NCI-H2171 (cell line): Measurements from ENCODE around the gene C1QTNF8.
A peak's percentile ranks its signal among the peaks of the same experiment; 100 is the strongest.

Experiments
- DNase-seq: peaks from one replicate; lab custom pipeline; 2025; lab: John Stamatoyannopoulos, UW

C1QTNF8 gene

DNA sequence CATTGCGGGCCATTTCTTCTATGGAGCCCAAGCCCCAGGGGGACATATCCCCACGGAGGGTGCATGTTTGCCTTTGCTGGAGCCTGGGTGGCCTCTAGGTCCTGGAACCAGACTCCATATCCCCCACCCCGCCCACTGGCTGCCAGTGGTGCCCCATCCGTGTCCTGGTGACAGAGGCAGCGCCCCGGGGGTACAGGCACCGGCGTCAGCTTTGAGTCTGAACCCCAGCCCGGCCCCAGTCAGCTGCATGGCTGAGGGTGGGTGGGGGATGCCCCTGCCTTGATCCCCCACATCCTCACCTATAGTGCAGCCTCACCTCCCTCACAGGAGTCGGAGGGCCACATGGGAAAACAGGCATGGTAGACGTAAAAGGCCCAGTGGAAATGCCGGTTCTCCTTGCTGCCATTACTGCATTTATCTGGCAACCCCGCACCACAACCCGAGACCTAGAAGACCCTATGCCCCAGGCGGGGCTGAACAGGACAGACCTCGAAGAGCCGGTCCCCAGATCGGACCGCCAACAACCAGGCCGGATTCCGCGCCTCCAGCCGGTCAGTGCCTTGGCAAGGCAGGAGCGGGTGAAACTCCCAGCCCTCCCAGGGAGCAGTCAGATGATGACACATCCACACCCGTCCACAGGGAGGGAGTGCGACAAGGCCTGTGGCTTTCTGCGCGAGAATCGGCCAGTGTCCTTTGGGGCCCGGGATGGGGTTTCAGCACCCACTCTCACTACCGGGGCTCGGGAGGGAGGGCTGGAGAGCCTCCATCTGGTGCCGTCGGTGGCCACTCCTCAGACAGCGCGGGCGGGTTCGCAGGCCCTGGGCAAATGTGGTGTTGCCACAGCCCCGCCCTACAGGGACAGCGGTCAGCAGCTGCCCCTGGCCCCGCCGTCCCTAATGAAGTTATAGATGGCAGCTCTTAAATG, 35.4 kb downstream of the C1QTNF8 start:
- no peak for DNase-seq

DNA sequence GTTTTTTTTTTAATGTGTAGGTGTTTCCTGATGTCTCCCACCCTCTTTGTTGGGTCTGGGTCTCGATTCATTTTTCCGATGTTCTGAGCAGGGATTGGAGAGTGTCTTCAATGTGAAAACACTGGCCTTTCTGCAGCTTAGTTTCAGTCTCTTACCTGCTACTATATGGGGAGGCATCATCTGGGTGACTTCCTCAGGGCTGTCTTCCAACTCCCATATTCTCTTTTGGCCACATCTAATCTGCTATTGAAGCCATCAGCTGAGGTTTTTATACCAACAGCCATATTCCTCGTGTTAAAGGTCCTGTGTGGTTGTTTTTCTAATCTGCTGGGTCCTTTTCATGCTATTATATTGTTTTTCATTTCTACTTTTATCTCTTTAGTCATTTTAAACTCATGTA, 36.7 kb downstream of the C1QTNF8 start:
- no peak for DNase-seq

DNA sequence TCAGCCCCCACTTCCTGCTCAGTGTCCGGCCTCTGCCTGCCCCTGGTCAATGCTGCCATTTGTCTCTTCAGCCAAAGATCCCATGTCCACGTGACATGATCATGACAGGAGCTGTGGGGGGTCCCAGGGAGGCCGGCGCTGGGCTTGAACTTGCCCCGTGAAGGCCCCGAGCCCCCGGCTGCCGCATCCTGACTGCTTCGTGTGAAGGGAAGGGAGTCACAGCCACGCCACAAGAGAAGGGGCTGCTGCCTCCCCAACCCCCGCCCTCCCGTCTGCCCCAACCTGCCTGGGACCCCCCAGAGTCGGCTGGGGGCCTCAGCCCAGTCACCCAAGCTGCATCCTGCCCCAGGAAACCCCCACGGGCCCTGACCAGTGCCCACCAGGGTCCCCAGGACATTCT, 37.8 kb downstream of the C1QTNF8 start:
- no peak for DNase-seq

DNA sequence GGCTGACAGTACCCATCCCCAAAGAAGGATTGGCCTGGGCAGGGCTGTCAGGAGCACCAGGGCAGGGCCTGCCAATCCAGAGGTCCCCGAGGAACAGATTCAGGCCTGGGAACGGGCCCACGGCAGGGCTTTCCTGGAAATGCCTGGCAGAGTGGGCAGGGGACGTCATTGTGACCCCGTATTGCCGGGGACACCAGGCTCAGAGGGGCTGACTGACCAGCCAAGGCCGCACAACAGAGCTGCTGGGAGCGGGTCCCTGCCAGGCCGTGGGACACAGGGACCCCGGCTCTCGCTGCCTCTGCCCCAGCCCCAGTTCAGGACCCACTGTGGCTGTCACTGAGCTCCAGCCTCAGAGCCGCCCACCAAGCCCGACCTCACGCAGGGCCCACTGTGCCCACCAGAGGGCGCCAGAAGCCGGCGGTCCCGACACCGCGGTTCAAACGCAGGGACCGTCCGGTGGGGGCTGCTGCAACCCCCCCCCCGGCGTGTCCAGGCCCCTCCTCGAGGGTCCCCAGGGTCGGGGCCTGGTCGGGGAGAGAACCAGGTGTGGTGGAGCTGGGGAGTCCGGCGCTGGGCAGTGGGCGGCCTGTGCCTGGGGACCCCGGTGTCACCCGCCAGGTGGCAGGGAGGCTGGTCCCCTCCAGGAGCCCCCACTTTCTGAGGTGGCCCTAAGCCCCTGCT, 38.7 kb downstream of the C1QTNF8 start:
- no peak for DNase-seq

DNA sequence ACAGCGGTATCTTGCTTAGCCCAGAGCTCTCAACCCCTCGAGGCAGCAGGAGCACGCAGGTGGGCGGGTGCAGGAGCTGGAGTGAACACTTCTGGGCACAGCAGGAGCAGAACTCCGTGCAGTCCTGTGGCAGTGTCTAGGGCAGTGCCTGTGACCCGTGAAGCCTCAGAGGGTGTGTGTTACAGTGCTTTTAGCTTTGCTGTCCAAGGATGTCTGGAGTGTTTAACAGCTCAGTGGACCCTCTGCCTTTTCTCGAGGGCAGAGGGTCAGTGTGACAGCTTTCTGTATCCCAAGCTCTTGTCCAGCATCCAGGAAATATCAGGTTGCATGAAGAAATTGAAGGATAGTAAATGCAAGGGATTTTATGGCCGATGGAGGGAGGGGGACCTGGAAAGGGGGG, 39.8 kb downstream of the C1QTNF8 start:
- DNase-seq, result no peak

DNA sequence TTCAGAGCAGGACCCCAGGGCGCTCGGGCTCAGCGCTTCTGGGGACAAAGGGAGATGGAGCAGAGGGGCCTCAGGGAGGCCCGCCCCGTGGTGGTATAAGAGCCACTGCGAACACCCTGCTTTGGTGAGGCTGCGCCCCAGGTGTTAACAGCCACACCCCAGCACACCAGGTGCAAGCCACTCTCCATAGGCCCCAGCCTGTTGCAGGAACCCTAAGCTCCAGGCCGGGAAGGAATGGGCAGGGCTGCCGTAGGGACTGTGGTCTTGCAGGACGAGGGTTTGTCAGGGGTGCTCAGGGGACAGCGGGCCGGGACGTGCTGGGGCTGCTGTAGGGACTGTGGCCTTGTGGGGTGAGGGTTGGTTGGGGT, 40.5 kb downstream of the C1QTNF8 start:
- DNase-seq, result no peak

DNA sequence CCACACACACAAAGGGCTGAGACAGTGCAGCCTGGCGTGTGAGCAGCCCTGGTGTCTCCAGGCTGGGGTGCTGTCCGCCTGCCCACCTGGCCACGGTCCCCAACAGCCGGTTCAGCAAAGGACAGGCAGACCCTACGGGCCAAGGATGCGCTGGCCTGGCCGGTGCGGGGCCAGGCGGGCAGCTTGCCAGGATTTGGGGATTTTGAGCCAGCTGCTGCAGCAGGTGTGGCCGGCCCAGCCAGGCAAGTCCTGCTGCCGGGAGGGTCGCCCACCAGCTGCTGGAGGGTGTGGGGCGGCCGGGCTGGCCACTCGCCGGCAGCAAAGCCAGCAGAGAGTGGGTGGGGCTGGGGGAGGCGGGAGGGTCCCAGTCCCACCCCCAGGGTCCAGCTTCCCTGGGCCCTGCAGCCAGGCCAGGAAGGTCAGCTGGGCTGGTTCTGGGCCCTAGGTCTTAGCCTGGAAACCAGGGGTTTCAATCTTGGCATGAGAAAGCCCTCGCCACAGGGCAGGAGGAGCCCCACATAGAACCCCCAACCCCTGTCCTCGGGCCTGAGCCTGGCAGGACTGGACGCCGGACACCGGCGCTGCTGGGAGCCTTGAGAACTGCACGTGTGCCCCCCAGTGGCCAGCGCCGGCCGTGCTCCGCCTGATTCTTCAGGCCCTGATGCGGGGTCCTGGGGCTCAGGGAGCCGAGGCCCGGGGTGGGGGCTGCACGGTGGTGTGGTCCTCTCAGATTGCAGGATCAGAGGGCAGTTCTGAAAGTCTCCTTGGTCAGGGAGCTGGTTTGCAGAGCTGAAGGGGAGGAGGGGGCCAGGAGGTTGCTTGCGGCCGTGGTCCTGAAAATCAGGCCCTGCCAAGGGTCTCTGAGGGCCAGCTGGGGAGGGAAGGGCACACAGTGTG, 41.1 kb downstream of the C1QTNF8 start:
- DNase-seq, result no peak

DNA sequence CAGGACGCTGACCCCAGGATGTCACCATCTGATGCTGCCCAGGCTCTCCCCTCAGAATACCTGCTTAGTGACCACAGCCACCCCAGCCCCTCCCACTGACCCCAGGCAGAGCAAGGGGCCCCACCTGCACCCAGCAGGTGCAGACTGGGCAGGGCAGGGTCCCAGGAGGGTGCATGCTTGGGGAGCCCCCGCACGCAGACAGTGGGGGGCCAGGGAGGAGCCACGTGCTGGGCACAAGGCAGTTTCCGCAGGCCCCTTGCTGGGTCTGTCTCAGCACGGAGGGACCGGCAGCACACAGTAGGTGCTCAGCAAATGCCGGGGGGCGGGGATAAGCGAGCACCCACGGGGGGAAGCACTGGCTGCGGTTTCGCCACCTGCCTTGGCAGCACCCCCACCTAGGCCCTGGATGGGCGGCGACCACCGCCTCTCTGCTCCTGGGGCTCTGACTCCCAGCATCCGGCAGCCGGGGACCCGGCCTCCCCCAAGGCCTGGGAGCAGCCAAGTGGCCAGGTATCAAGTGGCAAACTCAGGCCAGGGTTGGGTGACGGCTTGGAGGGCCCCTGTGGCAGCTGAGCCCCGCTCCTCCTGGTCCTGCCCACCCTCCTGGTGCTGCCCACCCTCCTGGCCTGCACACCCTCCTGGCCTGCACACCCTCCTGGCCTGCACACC, 42.2 kb downstream of the C1QTNF8 start:
- DNase-seq, result no peak

DNA sequence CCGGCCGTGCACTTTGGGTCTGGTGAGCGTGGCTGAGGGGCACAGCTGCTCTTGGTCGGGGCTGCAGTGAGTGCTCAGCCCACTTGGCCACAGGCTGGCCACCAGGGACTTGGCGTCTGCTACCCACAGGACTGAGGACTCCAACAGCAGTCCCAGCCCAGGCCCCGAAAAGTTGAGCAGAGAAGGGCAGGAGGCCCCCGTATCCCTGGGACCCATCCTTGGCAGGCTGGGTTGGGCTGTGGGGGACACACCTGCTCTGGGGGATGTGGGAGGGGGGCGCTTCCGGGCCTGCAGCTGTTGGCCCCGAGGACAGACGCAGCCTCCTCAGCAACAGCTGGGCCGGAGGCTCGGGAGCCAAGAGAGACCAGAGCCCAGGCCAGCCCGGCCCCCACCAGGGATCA, 42.9 kb downstream of the C1QTNF8 start:
- DNase-seq, result no peak

DNA sequence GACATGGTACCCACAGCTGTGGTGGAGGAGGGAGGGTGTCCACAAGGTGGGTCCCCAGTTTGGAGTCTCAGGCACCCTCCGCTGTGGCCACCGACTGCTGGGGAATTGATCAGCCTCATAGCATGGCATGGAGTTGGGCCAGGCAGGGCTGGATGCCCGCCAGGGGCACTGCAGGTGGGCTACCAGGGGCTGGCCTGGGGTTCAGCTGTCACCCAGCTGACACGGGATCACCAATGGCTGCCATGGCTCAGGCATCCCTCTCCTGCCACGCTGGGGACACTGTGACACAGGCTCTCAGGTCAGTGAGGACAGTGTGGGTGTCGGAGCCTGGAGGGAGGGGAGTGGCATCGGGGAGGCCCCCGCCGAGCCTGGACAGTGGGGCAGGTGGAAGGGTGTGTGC, 43.3 kb downstream of the C1QTNF8 start:
- no peak for DNase-seq

DNA sequence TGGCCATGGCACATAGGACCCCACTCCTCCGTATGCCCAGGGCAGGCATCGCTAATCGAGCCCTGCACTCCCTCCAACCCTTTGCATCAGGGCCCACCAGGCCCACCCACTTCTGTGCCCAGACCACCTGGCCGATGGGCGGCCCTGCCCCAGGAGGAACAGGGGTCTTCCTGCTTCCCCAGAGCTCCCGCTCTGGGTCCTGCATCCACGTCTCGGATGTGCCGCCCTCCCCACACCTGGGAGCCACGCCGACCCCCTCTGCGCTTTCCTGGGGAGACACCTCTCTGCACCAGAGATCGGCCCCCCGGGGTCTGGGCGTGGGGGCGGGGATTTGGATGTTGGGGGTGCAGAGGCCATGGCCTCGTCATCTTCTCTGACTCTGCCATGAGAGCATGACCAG, 44.6 kb downstream of the C1QTNF8 start:
- no peak for DNase-seq

DNA sequence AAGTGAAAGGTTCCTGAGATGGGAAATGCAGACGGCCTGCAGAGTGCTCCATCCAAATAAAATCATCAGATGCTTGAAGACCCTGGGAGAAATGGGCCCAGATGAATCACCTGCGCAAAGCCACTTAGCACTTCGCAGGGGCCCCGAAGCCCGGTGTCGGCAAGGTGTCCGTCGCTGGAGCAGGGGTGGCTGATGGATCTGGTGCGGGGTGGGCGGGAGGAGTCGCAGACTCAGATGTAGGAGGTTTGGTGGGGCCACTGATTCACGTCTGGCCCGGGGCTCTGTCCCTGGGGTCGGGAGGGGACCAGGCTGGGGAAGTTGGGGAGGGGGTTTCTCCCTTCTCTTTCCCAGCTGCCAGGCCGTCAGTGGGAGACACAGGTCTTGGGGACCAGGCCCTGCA, 45.1 kb downstream of the C1QTNF8 start:
- DNase-seq, result no peak

DNA sequence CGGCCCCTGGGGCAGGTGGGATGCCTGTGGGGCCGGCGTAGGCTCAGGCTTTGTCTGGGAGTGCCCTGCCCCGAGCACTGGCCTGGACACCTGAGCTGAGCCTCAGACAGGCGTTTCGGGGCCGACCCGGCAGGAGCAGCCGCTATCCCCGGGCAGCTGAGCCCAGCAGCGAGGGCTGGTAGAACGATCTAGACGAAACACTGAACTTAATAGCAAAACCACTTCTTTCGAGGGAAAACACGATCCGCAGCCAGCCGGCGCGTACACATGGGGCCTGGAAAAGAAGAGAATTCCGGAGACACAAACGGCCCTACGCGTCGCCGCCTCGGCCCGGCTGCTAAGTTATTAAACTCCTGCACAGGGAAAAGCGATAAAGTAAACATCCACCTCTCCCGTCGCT, 45.5 kb downstream of the C1QTNF8 start:
- DNase-seq, result no peak

DNA sequence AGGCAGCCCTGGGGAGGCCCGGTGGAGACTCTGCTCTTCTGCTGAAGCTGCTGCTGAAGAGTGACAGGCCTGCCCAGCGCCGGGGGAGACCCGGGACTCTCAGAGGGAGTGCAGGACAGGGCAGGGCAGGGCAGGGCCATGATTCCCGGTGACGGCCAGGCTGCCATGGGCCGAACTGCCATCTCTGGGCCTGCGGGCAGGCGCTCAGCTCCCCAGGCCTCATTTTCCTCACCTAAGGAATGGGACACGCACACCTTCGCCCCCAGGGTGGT, 46.1 kb downstream of the C1QTNF8 start:
- DNase-seq, result no peak

DNA sequence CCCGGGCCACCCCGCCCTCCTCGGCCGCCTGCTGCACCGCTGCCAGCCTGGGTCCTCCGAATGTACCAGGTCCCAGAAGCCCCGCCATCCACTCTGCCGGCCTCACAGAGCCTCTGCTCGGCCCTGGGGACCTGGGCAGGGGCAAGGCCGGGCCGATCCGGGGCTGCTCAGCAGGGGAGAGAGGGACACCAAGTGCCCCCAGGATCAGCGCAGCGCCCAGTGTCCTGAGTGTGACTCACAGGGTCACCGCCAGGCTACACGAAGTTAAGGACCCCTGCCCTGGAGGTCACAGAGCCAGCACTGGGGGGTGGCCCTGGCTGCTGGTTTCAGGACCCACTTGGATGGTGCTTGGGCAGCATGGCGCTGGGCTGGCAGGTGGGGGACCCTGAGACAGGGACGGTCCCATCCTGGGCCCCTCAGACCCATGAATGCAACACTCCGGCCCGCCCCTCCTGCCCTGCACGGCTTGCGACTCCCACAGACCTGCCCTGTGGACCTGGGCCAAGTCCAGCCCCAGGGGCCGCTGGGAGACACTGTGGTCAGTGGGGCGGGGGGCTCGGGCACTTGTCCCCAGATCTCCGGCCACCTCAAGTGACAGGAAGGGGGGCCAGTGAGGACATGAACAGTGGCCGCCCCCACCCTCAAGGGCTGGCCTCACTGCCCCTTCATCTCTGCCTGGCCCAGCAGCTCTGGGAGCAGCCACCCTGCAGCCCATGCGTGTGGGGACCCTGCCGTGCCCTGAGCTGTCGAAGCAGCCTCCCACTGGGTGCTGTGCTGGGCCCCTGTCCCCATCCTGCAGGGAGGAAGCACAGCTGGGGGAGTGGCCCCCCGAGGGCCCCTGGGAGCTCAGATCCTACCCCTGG, 46.7 kb downstream of the C1QTNF8 start:
- DNase-seq, result no peak

DNA sequence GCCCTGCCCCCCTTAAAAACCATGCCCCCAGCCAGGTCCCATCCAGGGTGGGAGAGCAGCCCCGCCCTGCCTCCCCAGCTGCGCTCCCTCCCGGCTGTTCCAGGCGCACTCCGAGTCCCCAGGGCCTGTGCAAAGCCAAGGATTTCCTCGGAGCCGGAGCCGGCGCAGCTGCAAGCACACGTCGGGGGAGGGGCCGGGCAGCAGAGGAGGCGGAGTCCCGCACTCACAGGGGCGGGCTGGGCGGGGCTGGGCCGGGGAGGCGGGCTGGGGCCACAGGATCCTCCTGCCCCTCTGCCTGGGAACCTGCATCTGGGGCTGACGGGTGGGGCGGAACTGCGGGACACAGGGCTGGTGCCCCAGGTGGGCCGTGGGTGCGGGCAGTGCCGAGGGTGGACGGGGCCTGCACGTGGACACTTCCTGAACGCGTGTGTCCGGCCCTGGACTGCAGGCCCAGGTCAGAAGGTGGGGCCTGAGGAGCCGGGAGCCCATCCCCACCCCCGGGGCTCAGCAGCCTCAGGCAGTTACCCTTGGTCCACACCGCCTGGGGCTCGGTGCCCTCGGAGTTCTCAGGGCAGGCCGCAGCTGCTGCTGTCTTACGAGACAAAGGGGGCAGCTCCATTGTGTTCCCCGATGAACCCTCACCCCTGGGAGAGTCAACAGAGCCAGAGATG, 47.5 kb downstream of the C1QTNF8 start:
- DNase-seq, result peak; percentile 84

DNA sequence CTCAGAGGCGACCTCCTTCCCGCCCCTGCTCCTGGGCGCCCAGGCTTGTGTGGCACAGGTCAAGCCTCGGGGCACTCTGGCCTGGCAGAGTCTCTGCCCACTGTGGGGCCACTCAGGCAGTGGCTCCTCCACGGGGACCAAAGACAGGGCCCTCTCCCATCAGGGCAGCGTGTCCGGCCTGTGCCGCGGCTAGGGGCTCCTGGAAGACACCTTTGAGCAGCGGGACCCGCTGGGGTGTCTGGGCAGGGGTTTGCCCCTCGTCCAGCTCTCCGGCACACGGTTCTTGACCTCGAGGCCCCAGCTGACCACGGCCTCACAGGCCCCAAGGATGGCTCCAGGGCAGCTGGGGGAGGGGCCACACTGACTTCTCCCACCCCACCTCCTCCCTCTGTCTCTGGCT, 48.2 kb downstream of the C1QTNF8 start:
- no peak for DNase-seq

DNA sequence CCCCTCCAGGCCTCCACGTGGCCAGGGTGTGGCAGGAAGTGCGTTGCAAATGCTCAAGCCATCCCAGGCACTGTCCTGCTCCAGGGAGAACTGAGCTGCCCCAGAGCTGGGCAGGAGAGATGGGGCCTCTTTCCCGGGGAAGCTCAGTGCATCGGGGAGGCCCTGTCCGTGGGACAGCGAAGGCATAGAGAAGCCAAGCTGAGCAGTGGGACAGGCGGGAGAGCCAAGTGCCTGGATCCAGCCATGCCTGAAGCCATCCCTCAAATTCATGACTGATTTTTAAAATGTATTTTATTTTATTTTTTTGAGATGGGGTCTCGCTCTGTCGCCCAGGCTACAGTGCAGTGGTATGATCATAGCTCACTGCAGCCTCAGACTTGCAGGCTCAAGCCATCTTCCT, 48.9 kb downstream of the C1QTNF8 start:
- no peak for DNase-seq

DNA sequence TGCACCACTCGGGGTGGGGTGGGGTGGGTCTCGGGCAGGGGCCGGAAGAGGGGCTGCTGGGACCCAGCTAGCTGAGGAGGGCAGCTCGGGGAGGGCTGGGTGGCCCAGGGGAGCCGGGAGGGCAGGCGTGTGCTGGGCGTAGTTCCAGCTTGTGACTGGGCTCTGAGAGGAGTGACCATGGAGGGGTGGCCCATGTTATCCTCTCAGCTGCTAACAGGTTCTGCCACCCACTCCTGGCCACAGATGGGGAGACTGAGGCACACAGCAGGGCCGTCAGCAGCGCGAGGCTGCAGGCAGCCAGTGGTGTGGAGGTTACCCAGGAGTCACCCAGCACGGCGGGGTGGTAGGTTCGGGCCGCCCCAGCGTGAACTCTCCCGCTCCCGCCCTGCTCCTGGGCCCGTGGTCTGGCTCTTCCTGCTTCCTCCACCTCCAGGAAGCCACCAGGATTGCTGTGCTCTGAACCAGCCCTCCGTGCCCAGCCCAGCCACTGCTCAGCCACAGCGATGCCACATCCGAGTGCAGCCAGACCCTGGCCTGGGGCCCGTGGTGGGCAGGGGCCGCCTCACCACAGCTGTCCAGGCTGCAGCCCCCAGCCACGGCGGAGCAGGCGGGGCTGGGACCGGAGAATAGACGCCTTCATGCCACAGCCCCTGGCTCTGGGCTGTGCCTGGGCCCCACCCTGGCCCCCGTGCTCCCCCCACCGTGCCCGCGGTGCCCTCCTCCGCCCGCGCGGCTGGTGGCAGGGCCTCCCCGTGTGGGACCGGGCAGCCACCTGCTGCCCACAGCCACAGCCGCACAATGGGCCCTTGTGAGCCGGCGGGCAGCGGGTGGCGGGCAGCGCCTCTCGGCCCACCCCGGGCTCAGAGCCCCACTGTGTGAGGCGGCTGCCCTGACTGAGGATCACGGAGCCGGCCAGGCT, 49.8 kb downstream of the C1QTNF8 start:
- no peak for DNase-seq
